ENCODE measurements around the gene STRIP2.
"Not testable (repeated sequence)": the region's sequence is repeated elsewhere in the genome, so short reads cannot be mapped to it uniquely, and the experiment has no call there.

Gene STRIP2

GRCh38 chr7:129401967-129402860 is 32.0 kb upstream of the STRIP2 start:
- Histone ChIP-seq H3K36me3 (ENCODE audit: control insufficient read depth in 2 of 2, insufficient read depth in 1 of 2, low read length in 2 of 2) (peaks cover 0 to 3% of the 10 kb centered on the region in 2 experiments; a peak in 2 of 3 replicates), H3K4me1 (ENCODE audit: control insufficient read depth, insufficient read depth, low read length) (no peaks in the 10 kb centered on the region), H3K27ac (ENCODE audit: extremely low read depth, low read depth, low read length) (no peak overlapping the region), H3K4me3 (ENCODE audit: low read depth, low read length) (no peak overlapping the region), H3K9me3 (ENCODE audit: control insufficient read depth, insufficient read depth, low read depth, low read length) (no peaks in the 10 kb centered on the region)
- POLR2A ChIA-PET = interaction anchor here (1.3 kb wide), 1 partner anchor 32 kb away, joined by 4 read pairs; the partner anchor contains the start of gene STRIP2
- TF ChIP-seq ZNF654 (tag by site-specific recombination; IDR thresholded peaks at IDR 0.05; ENCODE audit: low read depth) (peak; percentile 36), ZBTB21 (tag by site-specific recombination; IDR thresholded peaks at IDR 0.05) (no peak), CTCF (tag by site-specific recombination; IDR thresholded peaks at IDR 0.05) (peak; percentile 46; the same call in 1 of the 2 replicates)
- CTCF ChIA-PET = interaction anchor here (0.5 to 1.9 kb wide), 9 partner anchors 10 to 69 kb away, joined by 3 to 6 read pairs (median 5); no protein-coding TSS in a partner anchor

GRCh38 chr7:129405527-129405926 is 28.7 kb upstream of the STRIP2 start:
- no peak overlapping the region for H3K27ac ChIP-seq (ENCODE audit: extremely low read depth, low read depth, low read length)
- POLR2A ChIA-PET = no interaction called here
- no peak overlapping the region for H3K4me3 ChIP-seq (ENCODE audit: low read depth, low read length)
- TF ChIP-seq HOXD13 (CRISPR knock-in tag; IDR thresholded peaks at IDR 0.05; ENCODE audit: borderline replicate concordance) (no peak), ZNF514 (tag by site-specific recombination; IDR thresholded peaks at IDR 0.05) (no peak), PRDM1 (tag by site-specific recombination; IDR thresholded peaks at IDR 0.05) (no peak), ZFP3 (tag by site-specific recombination; IDR thresholded peaks at IDR 0.05; ENCODE audit: low read depth) (no peak), ZNF510 (tag by site-specific recombination; IDR thresholded peaks at IDR 0.05; ENCODE audit: insufficient replicate concordance) (no peak), SP2 (tag by site-specific recombination; IDR thresholded peaks at IDR 0.05) (no peak), YY1 (tag by site-specific recombination; IDR thresholded peaks at IDR 0.05) (no peak), GLI2 (tag by site-specific recombination; IDR thresholded peaks at IDR 0.05; ENCODE audit: borderline replicate concordance, low read depth) (no peak)
- TF ChIP-seq, protein P1, sequence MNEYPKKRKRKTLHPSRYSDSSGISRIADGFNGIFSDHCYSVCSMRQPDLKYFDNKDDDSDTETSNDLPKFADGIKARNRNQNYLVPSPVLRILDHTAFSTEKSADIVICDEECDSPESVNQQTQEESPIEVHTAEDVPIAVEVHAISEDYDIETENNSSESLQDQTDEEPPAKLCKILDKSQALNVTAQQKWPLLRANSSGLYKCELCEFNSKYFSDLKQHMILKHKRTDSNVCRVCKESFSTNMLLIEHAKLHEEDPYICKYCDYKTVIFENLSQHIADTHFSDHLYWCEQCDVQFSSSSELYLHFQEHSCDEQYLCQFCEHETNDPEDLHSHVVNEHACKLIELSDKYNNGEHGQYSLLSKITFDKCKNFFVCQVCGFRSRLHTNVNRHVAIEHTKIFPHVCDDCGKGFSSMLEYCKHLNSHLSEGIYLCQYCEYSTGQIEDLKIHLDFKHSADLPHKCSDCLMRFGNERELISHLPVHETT (tag by site-specific recombination; IDR thresholded peaks at IDR 0.05) = no peak
- H3K36me3 ChIP-seq (ENCODE audit: control insufficient read depth in 2 of 2, insufficient read depth in 1 of 2, low read length in 2 of 2) = peaks cover 0 to 3% of the 10 kb centered on the region in 2 experiments; a peak in 2 of 3 replicates
- no peaks in the 10 kb centered on the region for H3K9me3 ChIP-seq (ENCODE audit: control insufficient read depth, insufficient read depth, low read depth, low read length)
- no peaks in the 10 kb centered on the region for H3K4me1 ChIP-seq (ENCODE audit: control insufficient read depth, insufficient read depth, low read length)
- CTCF ChIA-PET = no interaction called here

DNA sequence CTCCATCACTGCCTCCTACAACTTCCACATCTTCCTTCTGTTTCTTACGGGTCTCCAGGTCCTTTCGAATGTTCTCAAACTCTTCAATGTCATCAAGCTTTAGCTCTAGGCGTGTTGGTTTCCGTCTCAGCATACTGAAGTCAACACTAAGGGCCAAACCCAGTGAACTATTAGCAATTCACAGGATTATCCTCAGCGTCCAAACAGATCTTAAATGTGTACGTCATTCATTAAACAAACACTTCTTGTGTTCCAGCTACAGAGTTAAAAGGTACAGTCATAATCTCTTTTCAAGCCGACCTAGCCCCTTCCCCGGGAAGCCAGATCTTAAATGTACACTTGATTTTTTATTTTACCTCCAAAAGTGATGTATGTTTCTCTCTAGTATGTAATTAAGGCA is 24.0 kb upstream of the STRIP2 start:
- CTCF ChIA-PET; H3K9me3 ChIP-seq (ENCODE audit: control insufficient read depth, insufficient read depth, low read depth, low read length); H3K4me3 ChIP-seq (ENCODE audit: low read depth, low read length); H3K27ac ChIP-seq (ENCODE audit: extremely low read depth, low read depth, low read length); H3K36me3 ChIP-seq (ENCODE audit: control insufficient read depth in 2 of 2, insufficient read depth in 1 of 2, low read length in 2 of 2); H3K4me1 ChIP-seq (ENCODE audit: control insufficient read depth, insufficient read depth, low read length): not testable (repeated sequence)
- POLR2A ChIA-PET = interaction anchor here (1.7 kb wide), 1 partner anchor 24 kb away, joined by 4 read pairs; the partner anchor contains the start of gene STRIP2

- Histone ChIP-seq H3K36me3 (ENCODE audit: control insufficient read depth in 2 of 2, insufficient read depth in 1 of 2, low read length in 2 of 2) (no peaks in the 10 kb centered on the region; a peak in 1 of 3 replicates), H3K4me3 (ENCODE audit: low read depth, low read length) (no peak overlapping the region), H3K27ac (ENCODE audit: extremely low read depth, low read depth, low read length) (no peak overlapping the region), H3K4me1 (ENCODE audit: control insufficient read depth, insufficient read depth, low read length) (no peaks in the 10 kb centered on the region), H3K9me3 (ENCODE audit: control insufficient read depth, insufficient read depth, low read depth, low read length) (no peaks in the 10 kb centered on the region)
- ChIA-PET CTCF (interaction anchor here (0.9 to 1.5 kb wide), 4 partner anchors 37 to 59 kb away, joined by 4 to 5 read pairs (median 4); no protein-coding TSS in a partner anchor), POLR2A (no interaction called here)
- peak; percentile 100 for TF ChIP-seq ZNF184 (tag by site-specific recombination; IDR thresholded peaks at IDR 0.05)
- TF ChIP-seq ZNF473 (tag by site-specific recombination; IDR thresholded peaks at IDR 0.05) = no peak
These were observed 21.7 kb upstream of the STRIP2 start for GRCh38 chr7:129412501-129412900.

Measured in HEK293 (cell line).